Measurements from ENCODE around the gene DENND2D.
A peak's percentile ranks its signal among the peaks of the same experiment; 100 is the strongest.

Gene DENND2D

DNA sequence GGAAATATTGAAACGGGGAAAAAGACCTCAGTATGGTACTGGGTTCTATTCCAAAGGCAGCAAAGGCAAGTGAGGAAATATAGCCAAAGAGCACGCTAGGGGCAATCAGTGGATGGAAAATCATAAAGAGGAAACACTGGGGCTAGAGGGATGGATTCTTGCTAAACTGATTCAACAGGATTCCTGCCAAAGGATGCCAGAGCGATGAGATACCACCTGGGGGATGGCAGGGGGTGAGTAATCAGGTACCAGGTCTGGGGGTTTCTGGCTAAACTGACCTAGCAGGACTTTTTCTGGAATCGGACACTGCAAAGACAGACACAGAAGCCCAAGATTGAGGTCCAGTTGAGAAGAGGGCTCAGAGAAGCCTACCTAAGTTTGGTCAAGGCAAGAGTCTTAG is 33.8 kb upstream of the DENND2D start:
- Histone ChIP-seq H3K9me3 (ENCODE audit: control insufficient read depth, low read length) (no peaks in the 10 kb centered on the region), H3K36me3 (ENCODE audit: control insufficient read depth, insufficient read depth, low read length) (no peaks in the 10 kb centered on the region), H3K4me3 (ENCODE audit: insufficient read depth, low read depth, low read length) (no peak overlapping the region), H3K27ac (ENCODE audit: insufficient read depth, low read depth, low read length, poor library complexity, severe bottlenecking) (no peak overlapping the region), H3K27me3 (ENCODE audit: control insufficient read depth, insufficient read depth, low read length, poor library complexity, severe bottlenecking) (no peaks in the 10 kb centered on the region), H3K4me1 (ENCODE audit: control insufficient read depth, insufficient read depth, low read length) (no peaks in the 10 kb centered on the region)
- WGBS, 2 experiments = 94 to 96% methylated on average over 4 of the region's 4 CpGs

DNA sequence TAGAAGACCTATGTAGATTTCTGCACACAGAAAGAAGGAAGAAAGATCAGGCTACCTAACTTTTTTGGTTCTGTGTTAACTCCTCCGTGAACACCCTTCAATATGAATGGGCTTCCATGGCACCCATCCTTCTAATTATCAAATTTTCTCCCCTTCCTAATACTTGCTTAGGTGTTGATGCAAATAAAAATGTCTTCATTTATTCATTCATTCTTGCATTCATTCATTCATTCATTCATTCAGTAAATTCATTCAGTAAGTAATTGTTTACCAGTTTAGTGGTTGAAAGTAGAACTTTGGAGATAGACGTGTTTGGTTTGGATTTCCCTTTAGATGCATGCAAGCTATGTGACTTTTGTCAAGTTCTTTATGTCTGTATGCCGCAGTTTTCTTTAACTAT is 31.7 kb upstream of the DENND2D start:
- WGBS, 2 experiments = 95 to 100% methylated on average over 1 to 2 of the region's 3 CpGs
- Histone ChIP-seq H3K9me3 (ENCODE audit: control insufficient read depth, low read length) (no peaks in the 10 kb centered on the region), H3K4me1 (ENCODE audit: control insufficient read depth, insufficient read depth, low read length) (no peaks in the 10 kb centered on the region), H3K27me3 (ENCODE audit: control insufficient read depth, insufficient read depth, low read length, poor library complexity, severe bottlenecking) (no peaks in the 10 kb centered on the region), H3K36me3 (ENCODE audit: control insufficient read depth, insufficient read depth, low read length) (no peaks in the 10 kb centered on the region), H3K27ac (ENCODE audit: insufficient read depth, low read depth, low read length, poor library complexity, severe bottlenecking) (no peak overlapping the region), H3K4me3 (ENCODE audit: insufficient read depth, low read depth, low read length) (no peak overlapping the region)

DNA sequence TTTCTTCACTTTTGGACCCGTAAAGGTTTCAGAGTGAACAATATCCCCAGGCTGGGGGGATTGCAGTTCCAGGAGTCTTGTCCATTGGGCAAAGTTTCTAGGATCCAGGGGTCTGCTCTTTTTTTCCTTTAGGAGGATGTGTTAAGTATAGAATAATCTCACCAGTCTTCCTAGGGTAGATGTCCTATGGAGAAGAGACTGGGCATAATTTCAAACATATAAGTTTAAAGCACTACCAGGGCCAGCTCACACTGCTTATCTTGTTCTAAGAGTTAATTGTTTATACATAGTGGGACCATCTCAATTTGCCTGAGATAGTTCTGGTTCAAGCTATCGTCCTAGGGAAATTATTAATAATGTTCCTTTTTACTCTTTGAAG is 28.3 kb upstream of the DENND2D start:
- H3K27me3 ChIP-seq (ENCODE audit: control insufficient read depth, insufficient read depth, low read length, poor library complexity, severe bottlenecking) = no peaks in the 10 kb centered on the region
- H3K4me3 ChIP-seq (ENCODE audit: insufficient read depth, low read depth, low read length) = no peak overlapping the region
- H3K4me1 ChIP-seq (ENCODE audit: control insufficient read depth, insufficient read depth, low read length) = no peaks in the 10 kb centered on the region
- WGBS, 2 experiments = 49 to 78% methylated on average over 2 of the region's 2 CpGs
- H3K9me3 ChIP-seq (ENCODE audit: control insufficient read depth, low read length) = no peaks in the 10 kb centered on the region
- H3K27ac ChIP-seq (ENCODE audit: insufficient read depth, low read depth, low read length, poor library complexity, severe bottlenecking) = no peak overlapping the region
- H3K36me3 ChIP-seq (ENCODE audit: control insufficient read depth, insufficient read depth, low read length) = no peaks in the 10 kb centered on the region

DNA sequence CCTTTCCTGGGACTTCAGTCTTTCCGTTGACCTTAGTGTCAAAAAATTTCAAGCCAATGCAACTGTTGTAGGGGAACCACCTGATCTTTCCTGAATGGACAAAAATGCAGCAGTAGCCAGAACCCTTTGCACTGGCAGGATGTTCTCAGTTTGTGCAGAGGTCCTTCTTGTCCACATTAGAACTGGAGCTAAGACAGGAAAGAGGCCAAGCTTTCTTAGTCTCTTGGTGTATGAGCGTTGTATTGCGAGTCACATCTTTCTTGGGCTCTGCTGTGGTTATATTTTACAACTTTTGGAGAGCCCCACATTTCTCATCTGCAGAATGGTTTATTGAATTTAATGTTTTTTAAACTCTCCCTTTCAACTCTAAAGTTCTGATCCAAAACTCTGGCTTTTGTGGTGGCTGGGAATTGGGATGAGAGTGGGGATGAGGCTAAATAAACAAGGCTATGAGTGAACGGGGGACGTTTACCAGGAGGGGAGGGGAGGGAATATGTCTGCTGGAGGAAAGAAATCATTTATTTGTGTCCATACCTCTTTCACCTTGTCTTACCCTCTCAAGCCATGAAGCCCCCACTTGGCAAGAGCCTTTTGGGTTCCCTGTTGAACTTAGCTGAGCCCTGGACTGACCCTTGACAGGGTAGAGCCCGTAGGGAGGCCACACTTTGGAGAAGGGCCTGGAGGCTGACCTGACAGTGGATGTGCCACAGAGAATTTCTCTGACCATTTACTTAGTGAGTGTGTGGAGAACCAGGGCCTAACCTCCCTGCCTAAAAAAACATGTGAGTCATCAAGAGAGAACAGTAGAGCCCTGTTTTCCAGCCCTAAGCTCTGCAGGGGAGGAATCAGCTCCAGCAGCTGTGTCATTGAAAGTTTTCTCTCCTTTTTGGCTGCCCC is 27.7 kb upstream of the DENND2D start:
- Histone ChIP-seq H3K36me3 (ENCODE audit: control insufficient read depth, insufficient read depth, low read length) (no peaks in the 10 kb centered on the region), H3K4me1 (ENCODE audit: control insufficient read depth, insufficient read depth, low read length) (no peaks in the 10 kb centered on the region), H3K27ac (ENCODE audit: insufficient read depth, low read depth, low read length, poor library complexity, severe bottlenecking) (no peak overlapping the region), H3K4me3 (ENCODE audit: insufficient read depth, low read depth, low read length) (no peak overlapping the region), H3K9me3 (ENCODE audit: control insufficient read depth, low read length) (no peaks in the 10 kb centered on the region), H3K27me3 (ENCODE audit: control insufficient read depth, insufficient read depth, low read length, poor library complexity, severe bottlenecking) (no peaks in the 10 kb centered on the region)
- 89 to 93% methylated on average over 6 of the region's 6 CpGs for WGBS, 2 experiments

DNA sequence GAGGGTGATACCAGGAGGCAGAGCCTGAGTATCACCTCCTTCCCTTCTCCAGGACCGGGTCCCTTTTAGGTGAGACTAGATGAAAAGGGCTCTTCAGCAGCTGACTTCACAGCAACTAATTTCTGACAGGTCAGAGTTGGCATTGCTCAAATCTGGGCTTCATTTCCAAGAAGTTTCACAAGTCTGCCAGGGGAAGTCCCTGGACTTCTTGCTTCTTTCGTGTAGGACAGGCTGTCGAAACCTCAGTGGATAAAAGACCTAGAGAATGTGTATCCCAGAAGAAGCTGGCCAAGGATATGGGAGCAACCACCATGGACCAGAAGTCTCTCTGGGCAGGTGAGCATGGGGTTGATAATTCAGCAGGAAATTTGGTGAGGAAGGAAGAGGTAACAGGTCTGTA is 27.0 kb upstream of the DENND2D start, which contains the start of gene CHI3L2:
TSS of gene CHI3L2 (plus strand) at position 280 of the 400 bp plus-strand sequence. CDS start at position 297, 17 bp downstream.
- H3K4me3 ChIP-seq (ENCODE audit: insufficient read depth, low read depth, low read length) = no peak within 1 kb of the TSS
- 95 to 96% methylated on average over 3 of the region's 3 CpGs for WGBS, 2 experiments
- H3K4me1 ChIP-seq (ENCODE audit: control insufficient read depth, insufficient read depth, low read length) = peaks cover under 1% of the 10 kb centered on the region
- no peaks in the 10 kb centered on the region for H3K9me3 ChIP-seq (ENCODE audit: control insufficient read depth, low read length)
- H3K27ac ChIP-seq (ENCODE audit: insufficient read depth, low read depth, low read length, poor library complexity, severe bottlenecking) = no peak within 1 kb of the TSS
- H3K36me3 ChIP-seq (ENCODE audit: control insufficient read depth, insufficient read depth, low read length) = no peaks in the 10 kb centered on the region
- no peaks in the 10 kb centered on the region for H3K27me3 ChIP-seq (ENCODE audit: control insufficient read depth, insufficient read depth, low read length, poor library complexity, severe bottlenecking)

DNA sequence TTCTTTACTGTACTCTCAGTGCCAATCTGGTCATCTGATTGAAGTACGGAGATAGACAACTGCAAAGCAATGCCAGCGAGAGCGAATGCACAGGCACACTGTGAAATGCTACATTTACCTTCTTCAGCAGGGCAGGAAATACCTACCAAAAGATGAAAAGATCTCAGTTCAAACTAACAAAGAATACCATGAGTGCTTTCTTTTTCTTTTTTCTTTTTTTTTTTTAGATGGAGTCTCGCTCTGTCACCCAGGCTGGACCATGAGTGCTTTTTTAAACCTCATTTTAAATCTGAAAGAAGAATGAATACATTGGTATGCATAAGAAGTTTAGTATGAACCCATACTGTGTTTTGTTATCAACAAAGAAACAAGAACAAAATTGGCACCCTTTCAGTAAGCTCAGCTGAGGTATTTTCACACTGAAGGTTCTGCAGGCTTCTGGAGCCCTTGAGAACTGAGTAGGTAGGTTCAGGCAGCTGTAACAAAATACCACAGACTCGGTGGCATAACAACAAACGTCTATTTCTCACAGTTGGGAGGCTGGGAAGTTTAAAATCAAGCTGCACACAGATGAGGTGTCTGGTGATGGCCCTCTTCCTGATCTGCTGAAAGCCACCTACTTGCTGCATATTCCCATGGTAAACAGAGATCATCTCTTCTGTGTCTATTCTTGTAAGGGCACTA is 25.4 kb upstream of the DENND2D start:
- WGBS, 2 experiments = 69 to 74% methylated on average over 5 of the region's 6 CpGs

DNA sequence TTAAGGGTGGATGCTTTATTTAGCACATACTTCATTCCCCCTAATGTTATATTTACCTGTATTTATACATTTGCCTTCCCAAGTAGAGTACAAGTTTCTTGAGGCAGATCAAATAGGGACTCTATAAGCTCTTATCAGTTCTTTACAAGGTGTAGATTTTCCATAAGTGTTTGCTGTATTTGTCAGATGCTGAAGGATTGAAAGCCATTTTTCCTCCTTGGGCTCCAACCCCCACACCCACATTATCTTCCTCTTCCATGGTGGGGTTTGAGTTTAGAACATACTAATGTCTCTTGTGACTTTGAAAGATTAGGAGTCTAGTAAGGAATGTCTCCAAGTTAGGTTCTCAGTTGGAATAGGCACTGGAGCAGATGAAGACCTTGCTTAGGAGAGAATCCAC is 24.6 kb upstream of the DENND2D start:
- H3K36me3 ChIP-seq (ENCODE audit: control insufficient read depth, insufficient read depth, low read length) = no peaks in the 10 kb centered on the region
- peaks cover 19% of the 10 kb centered on the region for H3K4me1 ChIP-seq (ENCODE audit: control insufficient read depth, insufficient read depth, low read length)
- H3K27me3 ChIP-seq (ENCODE audit: control insufficient read depth, insufficient read depth, low read length, poor library complexity, severe bottlenecking) = no peaks in the 10 kb centered on the region
- H3K27ac ChIP-seq (ENCODE audit: insufficient read depth, low read depth, low read length, poor library complexity, severe bottlenecking) = no peak overlapping the region
- no peak overlapping the region for H3K4me3 ChIP-seq (ENCODE audit: insufficient read depth, low read depth, low read length)
- no peaks in the 10 kb centered on the region for H3K9me3 ChIP-seq (ENCODE audit: control insufficient read depth, low read length)

More for the DNA sequence above, 25.4 kb upstream of the DENND2D start:
- Histone ChIP-seq H3K9me3 (ENCODE audit: control insufficient read depth, low read length) (no peaks in the 10 kb centered on the region), H3K27me3 (ENCODE audit: control insufficient read depth, insufficient read depth, low read length, poor library complexity, severe bottlenecking) (no peaks in the 10 kb centered on the region), H3K36me3 (ENCODE audit: control insufficient read depth, insufficient read depth, low read length) (no peaks in the 10 kb centered on the region), H3K4me1 (ENCODE audit: control insufficient read depth, insufficient read depth, low read length) (peaks cover 12% of the 10 kb centered on the region), H3K4me3 (ENCODE audit: insufficient read depth, low read depth, low read length) (no peak overlapping the region), H3K27ac (ENCODE audit: insufficient read depth, low read depth, low read length, poor library complexity, severe bottlenecking) (no peak overlapping the region)

DNA sequence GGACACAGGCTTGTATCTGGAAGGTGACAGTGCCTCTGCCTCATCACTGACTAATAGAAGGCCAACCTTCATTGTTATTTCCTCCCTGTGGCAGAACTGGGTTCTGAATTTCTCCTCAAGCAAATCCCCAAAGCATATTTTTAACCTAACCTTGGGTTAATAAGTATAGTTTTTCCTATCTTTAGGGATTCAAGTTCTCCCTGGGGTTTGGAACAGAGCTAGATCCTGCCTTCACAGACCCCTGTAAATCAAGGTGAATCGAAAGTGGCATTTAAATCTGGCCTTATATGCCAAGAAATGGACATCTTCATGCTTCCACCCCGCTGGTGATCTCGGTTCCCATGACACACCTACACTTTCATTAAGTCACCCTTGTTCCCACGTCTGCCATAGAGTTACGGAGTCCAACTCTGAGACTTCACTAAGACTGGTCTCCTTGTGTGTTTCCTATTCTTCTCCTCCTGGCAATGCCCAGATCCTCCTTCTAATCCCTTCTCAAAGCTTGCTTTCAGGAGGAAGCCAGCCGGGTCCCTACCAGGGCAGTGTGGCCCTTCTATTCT is 22.8 kb upstream of the DENND2D start:
- WGBS, 2 experiments = 83 to 89% methylated on average over 6 of the region's 6 CpGs
- Histone ChIP-seq H3K4me1 (ENCODE audit: control insufficient read depth, insufficient read depth, low read length) (peaks cover 29% of the 10 kb centered on the region), H3K4me3 (ENCODE audit: insufficient read depth, low read depth, low read length) (no peak overlapping the region), H3K36me3 (ENCODE audit: control insufficient read depth, insufficient read depth, low read length) (no peaks in the 10 kb centered on the region), H3K27ac (ENCODE audit: insufficient read depth, low read depth, low read length, poor library complexity, severe bottlenecking) (peak overlapping the region; percentile 8), H3K9me3 (ENCODE audit: control insufficient read depth, low read length) (no peaks in the 10 kb centered on the region), H3K27me3 (ENCODE audit: control insufficient read depth, insufficient read depth, low read length, poor library complexity, severe bottlenecking) (no peaks in the 10 kb centered on the region)

DNA sequence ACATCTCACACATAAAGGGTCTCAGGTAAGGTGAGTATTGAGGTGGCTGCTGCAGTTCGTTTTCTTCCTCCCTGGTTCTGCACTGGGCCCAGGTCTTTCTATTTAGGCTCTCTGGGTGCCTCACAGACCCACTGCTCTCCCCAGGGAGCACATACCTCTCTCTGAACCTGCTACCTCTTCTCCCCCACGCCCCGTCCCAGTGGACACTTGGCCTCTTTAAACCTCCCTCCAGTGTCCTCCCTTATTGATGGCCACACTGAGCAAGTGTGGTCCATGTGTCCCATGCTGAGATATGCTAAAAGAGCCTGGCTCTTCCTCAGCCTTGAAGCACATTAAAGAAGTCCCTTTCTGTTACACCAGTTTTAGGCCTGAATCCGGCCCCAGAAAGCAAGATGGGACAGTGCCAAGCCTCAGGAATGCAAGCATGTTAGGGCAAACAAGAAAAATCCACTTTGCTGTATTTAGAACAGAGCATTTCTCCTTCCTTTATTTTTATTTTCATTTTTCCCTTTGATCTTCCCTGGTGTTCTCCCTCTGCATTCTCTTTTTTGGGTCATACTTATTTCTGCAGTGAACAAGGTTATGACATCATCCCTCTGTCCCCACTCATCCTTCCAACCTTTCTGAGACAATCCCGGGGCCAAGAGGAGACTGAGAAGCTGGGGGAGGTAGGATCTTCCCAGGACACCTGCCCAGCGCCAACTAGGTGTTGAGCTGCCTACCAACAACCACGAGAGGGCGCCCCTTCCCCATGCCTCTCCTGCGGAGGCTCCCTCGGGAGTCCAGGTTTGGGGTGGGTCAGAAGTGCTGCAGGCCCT is 22.1 kb upstream of the DENND2D start:
- H3K27me3 ChIP-seq (ENCODE audit: control insufficient read depth, insufficient read depth, low read length, poor library complexity, severe bottlenecking) = no peaks in the 10 kb centered on the region
- H3K27ac ChIP-seq (ENCODE audit: insufficient read depth, low read depth, low read length, poor library complexity, severe bottlenecking) = no peak overlapping the region
- peaks cover 29% of the 10 kb centered on the region for H3K4me1 ChIP-seq (ENCODE audit: control insufficient read depth, insufficient read depth, low read length)
- no peaks in the 10 kb centered on the region for H3K36me3 ChIP-seq (ENCODE audit: control insufficient read depth, insufficient read depth, low read length)
- 37 to 39% methylated on average over 9 to 10 of the region's 10 CpGs for WGBS, 2 experiments
- no peaks in the 10 kb centered on the region for H3K9me3 ChIP-seq (ENCODE audit: control insufficient read depth, low read length)
- no peak overlapping the region for H3K4me3 ChIP-seq (ENCODE audit: insufficient read depth, low read depth, low read length)

All from ectodermal cell (in vitro differentiated cells).